Measurements from ENCODE around the gene NAV2.

NAV2 gene

GRCh38 chr11:20035701-20036601 is 323.3 kb downstream of the NAV2 start:
- no peak for DNase-seq (ENCODE audit: extremely low spot score)
- POLR2A ChIA-PET: no interaction called here
- CTCF ChIA-PET: interaction anchor here (1.3 kb wide), 1 partner anchor 13 kb away, joined by 5 read pairs; no protein-coding TSS in a partner anchor
- no peak for TF ChIP-seq CTCF (IDR thresholded peaks at IDR 0.05; ENCODE audit: control extremely low read depth, extremely low read depth, low read depth, missing control alignments)

GRCh38 chr11:20036626-20037335 is 324.1 kb downstream of the NAV2 start:
- ChIA-PET POLR2A (no interaction called here), CTCF (interaction anchor here (1.5 kb wide), 1 partner anchor 12 kb away, joined by 4 read pairs; no protein-coding TSS in a partner anchor)
- no peak for DNase-seq (ENCODE audit: extremely low spot score)
- TF ChIP-seq CTCF (IDR thresholded peaks at IDR 0.05; ENCODE audit: control extremely low read depth, extremely low read depth, low read depth, missing control alignments): no peak

- ChIA-PET CTCF (interaction anchor here (1.1 to 1.5 kb wide), 2 partner anchors 13 to 27 kb away, joined by 3 to 4 read pairs; no protein-coding TSS in a partner anchor), POLR2A (no interaction called here)
- no peak for DNase-seq (ENCODE audit: extremely low spot score)
- no peak for TF ChIP-seq CTCF (IDR thresholded peaks at IDR 0.05; ENCODE audit: control extremely low read depth, extremely low read depth, low read depth, missing control alignments)
Measured at GRCh38 chr11:20037396-20038153, 324.9 kb downstream of the NAV2 start.

GRCh38 chr11:20038412-20038811 is 325.8 kb downstream of the NAV2 start:
- no peak for DNase-seq (ENCODE audit: extremely low spot score)
- CTCF ChIA-PET: interaction anchor here (1.1 to 1.5 kb wide), 2 partner anchors 14 to 26 kb away, joined by 3 to 4 read pairs; no protein-coding TSS in a partner anchor
- POLR2A ChIA-PET: no interaction called here
- TF ChIP-seq CTCF (IDR thresholded peaks at IDR 0.05; ENCODE audit: control extremely low read depth, extremely low read depth, low read depth, missing control alignments): no peak

GRCh38 chr11:20038972-20039371 is 326.3 kb downstream of the NAV2 start:
- TF ChIP-seq CTCF (IDR thresholded peaks at IDR 0.05; ENCODE audit: control extremely low read depth, extremely low read depth, low read depth, missing control alignments): no peak
- DNase-seq (ENCODE audit: extremely low spot score): no peak
- ChIA-PET CTCF (no interaction called here), POLR2A (no interaction called here)

GRCh38 chr11:20041499-20041898 is 328.9 kb downstream of the NAV2 start:
- no peak for DNase-seq (ENCODE audit: extremely low spot score)
- CTCF ChIA-PET: interaction anchor here (1.0 to 2.1 kb wide), 5 partner anchors 8 to 70 kb away, joined by 3 to 6 read pairs (median 4); no protein-coding TSS in a partner anchor
- POLR2A ChIA-PET: no interaction called here
- TF ChIP-seq CTCF (IDR thresholded peaks at IDR 0.05; ENCODE audit: control extremely low read depth, extremely low read depth, low read depth, missing control alignments): no peak

Measured in GM10248 (cell line).